Ishikawa (cell line): ENCODE results near the gene ABCG5.

Experiments
- CEBPB ChIP-seq: IDR thresholded peaks from 2 replicates; pipeline ENCODE4 v1.6.1; 2012
- CREB1 ChIP-seq: IDR thresholded peaks from 2 replicates; pipeline ENCODE4 v1.6.1; 2012; ENCODE audit warnings: low read depth
- EGR1 ChIP-seq: IDR thresholded peaks from 2 replicates; pipeline ENCODE4 v1.6.1; 2012
- EP300 ChIP-seq: IDR thresholded peaks from 2 replicates; pipeline ENCODE4 v1.6.1; 2012; ENCODE audit warnings: borderline replicate concordance
- FOXM1 ChIP-seq: IDR thresholded peaks from 2 replicates; pipeline ENCODE4 v1.6.1; 2012; ENCODE audit warnings: low read depth, borderline replicate concordance
- MAX ChIP-seq: IDR thresholded peaks from 2 replicates; pipeline ENCODE4 v1.6.1; 2012
- NFIC ChIP-seq: IDR thresholded peaks from 2 replicates; pipeline ENCODE4 v1.6.1; 2012
- RAD21 ChIP-seq: IDR thresholded peaks from 2 replicates; pipeline ENCODE4 v1.6.1; 2012; ENCODE audit warnings: low read depth
- REST ChIP-seq: IDR thresholded peaks from 2 replicates; pipeline ENCODE4 v1.6.1; 2012; ENCODE audit warnings: low read depth, mild to moderate bottlenecking
- TAF1 ChIP-seq: IDR thresholded peaks from 2 replicates; pipeline ENCODE4 v1.6.1; 2012; ENCODE audit warnings: low read depth, mild to moderate bottlenecking
- TCF12 ChIP-seq: IDR thresholded peaks from 2 replicates; pipeline ENCODE4 v1.6.1; 2012; ENCODE audit warnings: low read depth
- TEAD4 ChIP-seq: IDR thresholded peaks from 2 replicates; pipeline ENCODE4 v1.6.1; 2012
- USF1 ChIP-seq: IDR thresholded peaks from 2 replicates; pipeline ENCODE4 v1.6.1; 2012
- YY1 ChIP-seq: IDR thresholded peaks from 2 replicates; pipeline ENCODE4 v1.6.1; 2012; ENCODE audit warnings: low read depth
- ZBTB7A ChIP-seq: IDR thresholded peaks from 2 replicates; pipeline ENCODE4 v1.6.1; 2012; ENCODE audit warnings: low read depth

ABCG5 gene

GRCh38 chr2:43824951-43825493 is 13.6 kb downstream of the ABCG5 start:
- TF ChIP-seq EGR1 (no peak), RAD21 (no peak), TCF12 (no peak), NFIC (no peak), MAX (no peak), TEAD4 (no peak), FOXM1 (no peak), TAF1 (no peak), USF1 (no peak), CREB1 (no peak), ZBTB7A (no peak), CEBPB (no peak), YY1 (no peak), EP300 (no peak), REST (no peak)

- TF ChIP-seq YY1 (no peak), EGR1 (no peak), FOXM1 (no peak), EP300 (no peak), CEBPB (no peak), NFIC (no peak), TEAD4 (no peak)
These were observed 14.1 kb downstream of the ABCG5 start for GRCh38 chr2:43824512-43824911.

- TF ChIP-seq ZBTB7A: no peak
These were observed 14.9 kb downstream of the ABCG5 start for GRCh38 chr2:43823751-43824150.

- no peak for TF ChIP-seq NFIC
- TF ChIP-seq REST: no peak
- no peak for TF ChIP-seq CEBPB
- TF ChIP-seq USF1: no peak
- TF ChIP-seq FOXM1: no peak
- no peak for TF ChIP-seq TEAD4
- no peak for TF ChIP-seq EGR1
- TF ChIP-seq RAD21: no peak
- no peak for TF ChIP-seq CREB1
- no peak for TF ChIP-seq EP300
- no peak for TF ChIP-seq MAX
- no peak for TF ChIP-seq TCF12
- TF ChIP-seq YY1: no peak
- no peak for TF ChIP-seq TAF1
- no peak for TF ChIP-seq ZBTB7A
These were observed 15.8 kb downstream of the ABCG5 start for GRCh38 chr2:43822839-43823238.

GRCh38 chr2:43819491-43820163 is 19.0 kb downstream of the ABCG5 start:
- TF ChIP-seq TEAD4: no peak
- TF ChIP-seq USF1: no peak
- TF ChIP-seq REST: no peak
- no peak for TF ChIP-seq ZBTB7A
- no peak for TF ChIP-seq TCF12
- no peak for TF ChIP-seq RAD21
- no peak for TF ChIP-seq MAX
- TF ChIP-seq CREB1: no peak
- no peak for TF ChIP-seq YY1
- TF ChIP-seq FOXM1: no peak
